Uterus (tissue), 2 donors: ENCODE data around the gene UBE2N.

Source experiments
- CTCF ChIP-seq, 4 experiments: fragments of 200-600 bp in 2 of 4; fragments of 450-650 bp in 2 of 4; sonication (generic) in 2 of 4; IDR thresholded peaks; one replicate each; pipeline ENCODE4 v1.5.1; 2016 to 2019; ENCODE audit warnings: antibody characterized with exemption in 4 of 4, mild to moderate bottlenecking in 2 of 4, moderate library complexity in 1 of 4
- POLR2A ChIP-seq, 2 donors: fragments of 450-650 bp; IDR thresholded peaks; one replicate each; pipeline ENCODE4 v1.6.1; 2016; ENCODE audit warnings: antibody characterized with exemption in 2 of 2, mild to moderate bottlenecking in 1 of 2, moderate library complexity in 1 of 2

GRCh38 chr12:93397412-93397811, 44.3 kb downstream of the UBE2N start:
- TF ChIP-seq CTCF (IDR thresholded peaks at IDR 0.05) (no peak), POLR2A (IDR thresholded peaks at IDR 0.05) (no peak)
